ENCODE results near the gene PPP3CA.
A peak's percentile ranks its signal among the peaks of the same experiment; 100 is the strongest.

Gene PPP3CA

DNA sequence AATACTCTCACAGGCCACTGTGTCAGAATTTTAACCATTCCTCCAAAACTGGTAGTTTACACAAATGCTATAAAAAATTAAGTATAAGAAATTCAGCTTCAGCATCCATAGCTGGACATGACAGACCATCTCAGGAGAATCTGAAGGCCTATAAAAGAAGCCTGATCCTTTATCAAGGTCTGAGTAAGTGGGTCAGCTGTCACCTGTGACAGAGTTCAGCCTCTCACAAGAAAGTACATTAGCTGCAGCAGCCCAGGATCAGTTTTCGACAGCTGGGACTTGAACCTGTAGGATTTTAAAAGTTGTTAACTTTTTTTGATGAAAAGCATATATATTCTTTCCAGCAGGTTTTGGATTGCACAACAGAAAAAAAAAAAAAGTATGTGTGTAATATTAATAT lies 60.7 kb downstream of the PPP3CA start:
- DNase-seq = no peak

DNA sequence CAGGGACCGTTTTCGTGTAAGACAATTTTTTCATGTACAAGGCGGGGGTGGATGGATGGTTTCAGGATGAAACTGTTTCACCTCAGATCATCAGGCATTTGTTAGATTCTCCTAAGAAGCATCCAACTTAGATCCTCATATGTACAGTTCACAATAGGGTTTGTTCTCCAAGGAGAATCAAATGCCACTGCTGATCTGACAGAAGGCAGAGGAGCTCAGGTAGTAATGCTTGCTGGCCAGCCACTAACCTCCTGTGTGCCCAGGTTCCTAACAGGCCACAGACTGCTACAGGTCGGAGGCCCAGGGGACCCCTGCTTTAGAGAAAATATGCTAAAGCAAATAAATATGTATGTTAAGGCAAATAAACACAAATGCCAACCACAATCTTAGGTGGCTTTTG lies 61.3 kb downstream of the PPP3CA start:
- no peak for DNase-seq

DNA sequence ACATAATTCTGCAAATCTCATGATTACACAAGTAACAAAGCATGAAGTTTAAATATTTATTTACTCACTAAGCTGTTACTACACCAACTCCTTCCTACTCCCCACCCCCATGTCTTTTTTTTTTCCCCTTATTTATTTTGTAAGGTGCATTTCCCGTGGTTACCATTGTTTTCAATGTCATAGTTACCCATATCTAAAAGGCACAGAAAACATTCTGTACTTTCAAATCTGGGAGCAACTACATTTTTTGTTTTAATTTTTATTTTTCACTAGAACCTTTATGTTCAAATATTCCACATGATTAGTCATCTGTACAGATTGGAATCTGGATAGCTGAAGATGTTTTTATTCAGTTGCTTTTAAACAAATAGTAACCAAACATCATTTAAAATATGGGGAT lies 62.8 kb downstream of the PPP3CA start:
- DNase-seq = no peak

DNA sequence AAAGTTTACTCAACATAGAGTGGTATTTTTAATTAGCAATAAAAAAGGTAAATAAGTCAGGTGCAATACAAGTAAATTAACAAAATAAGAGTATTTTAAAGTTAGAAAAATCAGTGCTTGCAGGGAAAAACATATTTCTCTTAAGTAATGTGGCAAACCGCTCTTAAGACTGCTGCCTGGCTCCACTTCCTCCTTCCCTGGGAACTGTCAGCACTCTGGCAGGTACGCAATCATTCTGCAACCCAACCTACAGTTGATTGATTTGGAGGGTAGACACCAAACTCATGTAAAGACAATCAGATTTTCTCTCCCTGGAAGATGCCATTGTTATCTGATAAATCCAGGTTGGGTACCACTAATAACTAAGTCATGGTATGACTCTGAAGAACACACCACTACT lies 63.9 kb downstream of the PPP3CA start:
- DNase-seq = no peak

DNA sequence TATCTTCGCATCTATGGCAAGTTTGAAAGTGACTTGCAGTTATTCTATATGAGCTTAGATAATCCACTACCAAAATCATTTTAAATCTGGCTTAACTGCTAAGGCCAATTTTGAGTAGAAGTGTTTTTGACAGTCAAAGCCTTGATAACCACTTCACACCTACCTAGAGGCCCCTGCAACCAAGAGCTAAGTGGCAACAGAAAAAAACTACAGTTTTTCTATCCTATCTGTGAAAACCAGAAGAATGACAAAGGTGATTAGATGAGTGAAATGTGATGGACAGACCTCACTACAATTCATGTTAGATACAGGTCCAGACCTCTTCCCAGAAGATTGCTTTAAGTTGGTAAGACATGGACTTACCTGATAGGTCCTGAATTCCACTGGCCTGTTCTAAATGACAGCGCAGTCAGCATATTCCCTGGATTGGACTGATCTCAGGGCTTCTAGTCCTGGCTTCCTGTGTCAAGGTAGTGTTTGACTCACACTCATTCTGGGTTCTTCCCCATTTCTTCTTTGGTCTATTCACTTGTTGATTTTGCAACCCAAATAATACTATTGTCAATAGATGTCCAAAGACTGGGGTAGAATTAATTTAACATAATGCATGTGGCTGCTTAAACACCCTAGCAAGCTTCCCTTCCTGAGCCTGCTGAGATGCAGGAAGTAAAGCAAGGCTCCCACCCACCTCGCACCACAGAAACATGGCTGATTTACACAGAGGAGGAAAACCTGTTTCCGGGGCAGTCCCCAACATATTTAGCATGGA lies 65.1 kb downstream of the PPP3CA start:
- DNase-seq = no peak

DNA sequence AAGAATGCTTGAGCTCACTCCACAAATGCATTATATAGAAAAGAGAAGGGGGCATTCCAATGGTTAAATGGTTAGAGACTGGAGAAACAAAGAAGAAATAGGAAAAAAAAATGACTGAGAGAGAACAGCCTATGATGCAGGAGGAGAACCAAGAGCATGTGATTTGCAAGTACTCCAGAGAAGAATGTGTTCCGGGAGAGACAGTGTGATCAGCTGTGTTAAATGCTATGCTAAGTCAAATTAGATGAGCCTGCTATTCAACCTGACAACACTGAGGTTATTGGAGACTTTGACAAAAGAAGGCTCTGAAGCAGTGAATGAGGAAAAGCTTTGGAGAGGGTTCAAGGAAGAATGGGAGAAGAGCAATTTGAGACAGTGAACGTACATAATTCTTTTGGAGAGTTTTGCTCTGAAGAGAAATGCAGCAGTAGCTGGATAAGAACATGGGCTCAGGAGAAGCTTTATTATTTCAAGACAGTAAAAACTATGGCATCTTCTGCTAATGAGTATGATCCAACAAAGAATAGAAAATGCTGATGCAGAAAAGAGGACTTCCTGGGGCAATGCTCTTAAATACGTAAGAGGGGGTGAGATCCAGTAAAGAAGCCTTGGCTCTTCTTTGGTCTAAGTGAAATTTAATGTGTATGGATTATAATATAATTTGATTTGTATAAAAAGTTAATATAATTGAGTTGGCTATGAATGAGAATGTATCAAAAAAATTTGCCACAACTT lies 66.3 kb downstream of the PPP3CA start:
- DNase-seq = no peak

DNA sequence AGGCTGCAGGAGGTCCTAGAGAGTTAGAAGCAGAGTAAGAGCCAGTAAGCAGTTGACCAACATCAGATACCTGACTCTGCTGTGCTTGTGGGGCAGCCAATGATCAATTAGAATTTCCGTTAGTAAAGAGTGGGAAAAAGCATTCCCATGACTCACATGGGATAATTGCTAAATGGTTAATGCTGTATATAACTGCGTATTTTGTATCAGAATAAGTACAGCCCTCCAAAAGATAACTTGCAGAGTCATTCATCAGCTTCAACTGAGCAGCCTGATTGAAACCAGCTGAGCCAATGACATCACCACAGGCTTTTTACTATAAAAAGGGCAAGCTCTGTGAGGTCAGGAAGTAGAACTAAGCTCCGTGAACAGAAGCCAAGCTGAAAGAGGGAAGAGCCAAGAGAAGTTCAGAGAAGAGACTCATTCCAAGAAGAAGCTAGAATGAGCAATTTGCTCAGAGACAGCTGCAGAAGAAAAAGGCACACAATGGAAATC lies 67.9 kb downstream of the PPP3CA start:
- DNase-seq = no peak

DNA sequence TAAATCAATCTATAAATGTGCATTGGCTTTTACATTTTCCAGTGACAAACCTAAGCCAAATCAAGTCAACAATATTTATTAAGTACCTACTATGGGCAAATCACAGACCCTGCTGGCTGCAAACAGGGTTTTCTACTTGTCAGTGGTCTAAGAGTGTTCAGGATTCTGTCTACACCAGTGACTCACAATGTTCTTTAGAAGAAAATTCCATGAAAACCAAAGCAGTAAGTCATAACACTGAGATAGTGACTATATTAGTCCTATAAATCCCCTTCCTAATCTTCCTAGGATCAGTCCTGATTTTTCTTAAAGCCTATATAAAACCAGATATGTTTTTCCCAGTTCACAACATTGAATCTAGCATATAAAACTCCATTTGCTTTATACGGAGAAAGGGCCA lies 69.7 kb downstream of the PPP3CA start:
- no peak for DNase-seq

DNA sequence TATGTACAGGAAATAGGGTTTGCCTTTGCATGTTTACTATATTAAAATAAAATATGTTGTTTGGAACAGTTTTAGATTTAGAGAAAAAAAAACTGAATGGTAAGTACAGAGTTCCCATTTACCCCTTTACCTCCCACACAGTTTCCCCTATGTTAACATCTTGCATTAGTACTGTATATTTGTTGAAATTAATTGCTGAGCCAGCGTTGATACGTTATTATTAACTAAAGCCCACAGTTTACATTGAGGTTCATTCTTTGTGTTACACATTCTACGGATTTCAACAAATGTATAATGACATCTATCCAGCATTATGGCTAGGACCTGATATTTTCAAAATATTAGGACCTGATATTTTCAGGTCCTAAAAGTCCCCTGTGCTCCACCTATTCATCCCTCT lies 70.7 kb downstream of the PPP3CA start:
- no peak for DNase-seq

DNA sequence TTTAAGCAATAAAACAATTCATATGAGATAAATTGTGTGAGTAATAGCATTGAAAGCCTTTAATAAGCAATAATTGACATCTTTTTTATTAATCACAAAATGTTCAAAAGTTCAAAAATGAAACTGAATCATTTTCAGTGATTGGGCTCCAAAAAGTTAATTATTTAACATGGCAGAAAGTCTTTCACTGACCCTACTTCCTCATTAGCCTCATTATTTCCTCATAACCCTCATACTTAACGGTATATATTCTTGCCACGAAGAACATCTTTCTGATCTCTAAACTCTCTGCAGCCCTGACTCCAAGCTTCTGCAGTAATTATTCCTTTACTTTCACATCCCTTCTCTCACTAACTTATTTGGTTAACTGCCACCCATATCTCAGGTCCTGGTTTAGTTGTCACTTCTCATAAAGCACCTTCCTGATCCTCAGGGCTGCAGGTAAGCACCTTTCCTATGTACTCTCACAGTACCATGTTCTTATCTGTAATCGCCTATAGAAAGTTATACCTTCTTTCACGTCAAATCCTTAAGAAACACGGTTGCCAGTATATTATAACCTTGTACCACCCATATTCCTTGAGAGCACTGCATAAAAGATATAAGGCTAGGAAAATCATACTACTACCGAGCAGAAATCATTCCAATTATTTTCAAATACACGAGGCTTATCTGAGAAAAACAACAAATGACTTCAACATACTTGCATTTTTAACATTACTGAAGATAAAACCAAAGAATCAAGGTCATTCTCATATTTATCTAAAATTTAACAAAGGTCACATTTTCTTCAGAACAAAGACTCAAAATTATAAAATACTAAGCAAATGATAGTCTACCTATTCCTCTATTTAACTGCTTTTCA lies 72.2 kb downstream of the PPP3CA start:
- DNase-seq = no peak

DNA sequence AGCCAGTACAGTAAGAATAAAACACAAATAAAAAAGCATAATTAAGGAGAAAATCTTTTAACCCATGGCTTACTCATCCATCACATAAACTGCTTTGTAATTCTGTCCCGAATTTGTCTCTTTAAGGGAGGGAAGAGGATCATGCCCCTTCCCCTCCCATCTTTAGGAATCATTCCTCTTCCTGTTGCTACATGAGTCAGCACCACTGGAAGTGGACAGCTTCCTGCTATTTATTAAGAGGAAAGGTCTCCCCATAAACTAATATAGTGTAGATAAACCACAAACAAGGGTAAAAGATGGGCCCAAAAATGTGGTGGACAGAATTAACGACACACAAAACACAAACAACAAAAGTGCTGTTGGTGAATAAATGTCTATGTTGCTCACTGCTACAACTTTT lies 75.8 kb downstream of the PPP3CA start:
- DNase-seq = no peak

DNA sequence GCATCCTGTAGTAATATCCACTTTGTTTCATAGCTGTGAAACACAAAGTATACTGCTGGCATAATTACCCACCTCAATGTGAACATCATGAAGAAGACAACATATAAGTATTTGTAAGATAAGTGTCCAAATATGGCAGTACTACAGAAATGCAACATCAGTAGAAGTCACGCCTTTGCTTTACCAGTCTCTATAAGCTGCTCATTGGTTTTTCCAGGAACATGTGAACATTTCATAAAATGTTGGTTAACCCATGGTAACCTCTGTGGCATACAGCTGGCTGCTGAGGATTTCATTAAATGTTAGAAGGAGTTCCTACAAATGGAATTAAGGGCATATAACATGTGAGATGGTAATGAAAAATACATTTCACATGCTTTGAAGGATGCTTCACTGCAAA lies 77.6 kb downstream of the PPP3CA start:
- no peak for DNase-seq

DNA sequence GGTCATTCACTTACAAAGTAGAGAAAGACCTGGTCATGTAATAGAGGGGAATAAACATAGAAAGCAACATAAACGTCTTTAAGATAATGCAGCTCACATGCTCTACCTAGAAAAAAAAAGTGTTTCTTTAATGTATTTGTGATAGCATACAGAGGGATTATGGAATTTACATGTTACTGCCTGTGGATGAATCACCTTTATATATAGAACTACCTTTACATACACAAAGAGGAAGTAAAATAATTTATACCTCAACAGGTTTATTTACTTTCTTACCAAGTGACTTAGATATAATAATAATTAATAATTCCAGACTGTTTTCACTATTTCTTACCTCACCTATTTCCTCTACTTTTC lies 81.5 kb downstream of the PPP3CA start:
- no peak for DNase-seq

DNA sequence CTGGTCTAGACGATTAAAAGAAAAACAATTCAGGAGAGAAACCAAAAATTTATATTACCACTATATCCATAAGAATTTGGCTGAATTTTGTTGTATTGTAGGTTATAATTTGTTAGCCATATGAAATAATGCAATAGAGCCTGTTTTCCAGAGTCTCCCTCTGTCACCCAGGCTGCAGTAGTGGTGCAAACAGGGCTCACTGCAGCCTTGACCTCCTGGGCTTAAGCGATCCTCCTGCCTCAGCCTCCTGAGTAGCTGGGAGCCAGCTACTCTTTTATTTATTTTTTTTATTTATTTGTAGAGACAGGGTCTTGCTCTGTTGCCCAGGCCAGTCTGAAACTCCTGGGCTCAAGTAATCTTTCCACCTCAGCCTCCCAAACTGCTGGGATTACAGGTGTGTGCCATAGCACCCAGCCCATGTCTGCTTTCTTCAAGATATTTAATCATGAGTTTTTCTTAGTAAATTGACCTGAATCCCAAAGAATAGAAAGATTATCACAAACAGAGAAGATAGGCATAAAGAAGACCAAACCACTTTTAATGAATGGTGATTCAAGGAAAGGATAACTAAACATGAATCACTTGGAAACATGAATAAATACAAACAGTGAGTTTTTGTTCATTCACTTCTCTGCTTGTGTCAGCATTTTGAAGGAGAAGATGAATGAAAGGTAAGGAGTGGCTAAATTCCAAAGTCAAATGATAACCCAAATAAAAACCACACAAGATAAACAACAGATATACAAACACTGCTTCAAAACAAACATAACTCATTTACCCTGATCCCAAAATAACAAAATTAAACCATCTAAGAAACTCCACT lies 82.1 kb downstream of the PPP3CA start:
- no peak for DNase-seq

DNA sequence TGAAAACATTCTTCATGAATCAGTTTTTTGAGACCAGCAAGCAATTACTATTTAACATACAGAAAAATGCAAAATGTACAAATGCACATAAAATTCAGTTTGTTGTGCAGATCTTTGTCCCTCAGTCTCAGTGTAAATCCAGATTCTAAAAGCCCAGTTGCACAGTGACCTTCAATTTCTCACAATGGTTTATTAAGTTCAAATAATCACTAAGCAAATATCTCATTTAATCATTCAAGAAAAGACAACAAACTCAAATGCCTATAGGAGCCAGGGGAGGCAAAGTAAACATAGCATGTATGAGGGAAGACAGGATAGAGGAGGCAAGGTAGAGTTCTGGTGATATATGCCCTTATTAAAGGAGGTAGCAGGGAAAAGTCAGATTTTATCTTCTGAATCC lies 82.8 kb downstream of the PPP3CA start:
- DNase-seq = no peak

DNA sequence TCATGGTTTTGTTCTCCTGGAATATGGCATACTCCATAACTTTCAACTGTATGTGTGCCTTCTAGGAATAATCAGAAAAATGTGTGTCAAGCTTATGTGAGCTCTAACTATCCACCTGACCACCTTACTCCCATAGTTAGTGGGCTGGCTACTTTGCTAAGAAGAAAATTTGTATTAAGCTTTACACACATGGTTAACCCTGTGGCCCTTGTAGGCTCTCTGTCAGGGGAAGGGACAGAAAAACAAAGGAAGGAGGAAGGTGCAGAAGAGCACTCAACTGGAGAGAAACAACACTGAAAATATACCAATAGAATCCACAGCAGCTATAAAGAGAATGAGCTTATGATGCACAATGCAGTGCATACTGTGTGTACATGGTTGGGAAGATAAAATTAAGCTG lies 84.6 kb downstream of the PPP3CA start:
- DNase-seq = no peak

DNA sequence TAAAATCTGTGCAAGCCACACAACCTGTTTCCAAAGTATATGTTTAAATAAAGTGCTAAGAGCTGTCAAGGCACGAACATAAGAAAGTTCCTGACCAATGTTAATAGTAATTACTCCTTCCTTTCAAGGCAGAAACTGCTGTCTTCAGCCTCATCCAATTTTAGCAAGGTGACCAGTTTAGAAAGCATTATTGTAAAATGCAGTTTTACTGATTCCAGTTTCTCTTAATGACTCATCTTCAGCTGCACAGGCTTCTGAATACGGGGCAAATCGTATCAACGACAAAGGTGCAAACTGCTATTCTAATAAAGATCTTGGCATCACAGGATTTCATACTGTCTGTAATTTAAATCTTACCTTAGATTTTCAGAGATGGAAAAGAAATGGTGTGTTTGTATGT lies 87.5 kb downstream of the PPP3CA start:
- no peak for DNase-seq

DNA sequence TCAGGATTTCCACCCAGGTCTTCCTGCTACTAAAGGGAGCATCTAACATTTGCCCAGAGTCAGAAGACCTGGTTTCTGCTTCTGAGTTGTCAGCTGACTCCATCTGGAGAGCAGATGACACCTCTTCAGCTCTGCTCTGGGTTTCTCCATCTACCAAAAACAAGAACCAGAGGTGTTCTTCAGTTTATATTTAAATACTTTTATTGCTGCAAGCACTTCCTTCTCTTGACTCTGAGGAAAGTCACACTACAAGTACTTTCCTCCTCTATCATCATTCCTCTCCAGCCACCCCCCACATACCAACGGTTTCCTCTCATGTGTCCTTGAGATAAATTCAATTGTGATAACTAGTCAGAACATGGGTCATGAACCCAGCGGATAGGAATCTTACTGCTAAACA lies 88.4 kb downstream of the PPP3CA start:
- no peak for DNase-seq

DNA sequence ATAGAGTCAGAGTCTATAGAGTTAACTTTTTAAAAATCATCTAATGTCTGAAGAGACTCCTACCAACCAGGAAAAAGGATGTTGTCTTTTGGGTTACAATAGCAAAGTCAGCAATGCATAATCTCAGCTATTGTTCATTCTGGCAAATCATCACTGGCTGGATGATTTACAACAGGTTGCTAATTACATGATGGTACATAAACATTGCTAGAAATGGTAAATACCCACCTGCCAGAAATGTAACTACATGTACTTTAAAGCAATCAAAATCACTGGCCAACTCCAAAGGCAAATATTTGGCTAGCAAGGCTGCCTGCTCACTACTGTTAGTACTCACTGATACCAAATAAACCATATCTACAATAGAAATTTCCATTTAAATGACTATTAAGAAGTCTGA lies 91.1 kb downstream of the PPP3CA start:
- peak; percentile 88 for DNase-seq

DNA sequence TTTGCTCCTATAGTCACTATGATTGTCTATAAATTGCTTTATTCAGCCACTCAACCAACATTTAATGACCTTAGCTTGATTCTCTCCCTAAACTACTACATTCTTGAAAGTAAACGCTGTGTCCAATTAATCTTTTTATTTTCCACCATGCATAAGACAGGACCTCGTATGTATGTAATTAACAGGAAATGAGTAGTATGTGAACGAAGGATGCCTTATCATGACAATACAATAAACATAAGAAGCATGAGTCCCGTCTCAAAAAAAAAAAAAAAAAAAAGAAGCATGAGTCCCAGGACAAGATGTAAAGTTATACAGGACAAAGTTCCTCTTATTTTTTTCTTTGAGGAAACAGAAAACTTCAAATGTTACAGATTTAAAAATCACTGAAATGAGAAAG lies 92.5 kb downstream of the PPP3CA start:
- no peak for DNase-seq

DNA sequence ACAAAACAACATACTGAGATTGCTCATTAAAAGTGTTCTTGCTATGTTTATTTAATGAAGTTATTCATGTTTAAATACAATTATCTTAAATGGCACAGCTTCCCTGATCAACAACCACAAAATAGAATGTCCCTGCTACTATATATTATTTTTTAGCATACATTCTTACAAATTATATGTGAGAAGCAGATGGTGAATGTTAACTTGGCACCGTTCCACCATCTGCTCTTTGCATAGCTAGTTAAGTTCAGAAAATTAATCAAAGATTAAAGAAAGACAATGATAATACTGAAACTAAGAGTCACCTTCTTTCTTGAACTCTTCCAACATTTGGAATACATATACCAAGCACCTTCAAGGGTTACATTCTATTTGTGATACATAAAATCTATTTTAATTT lies 94.2 kb downstream of the PPP3CA start:
- no peak for DNase-seq

DNA sequence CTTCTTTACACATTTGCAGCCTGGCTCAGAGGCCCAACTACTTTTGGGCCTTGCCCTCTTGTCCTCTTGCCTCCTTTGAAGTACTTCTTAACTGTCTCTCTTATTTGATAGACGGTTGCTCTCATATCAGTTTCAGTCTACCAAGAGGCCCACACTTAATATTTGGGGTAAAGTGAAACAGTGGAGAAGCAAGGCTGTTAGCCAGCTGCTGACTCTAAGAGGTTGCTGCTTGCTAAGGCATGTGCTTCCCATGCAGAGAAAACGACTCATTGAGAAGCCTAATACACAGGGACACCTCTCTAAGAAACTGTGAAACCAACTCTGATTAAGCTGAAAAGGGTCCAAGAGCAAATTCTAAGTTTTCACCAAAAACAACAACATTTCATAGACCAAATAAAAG lies 94.6 kb downstream of the PPP3CA start:
- peak; percentile 18 for DNase-seq

DNA sequence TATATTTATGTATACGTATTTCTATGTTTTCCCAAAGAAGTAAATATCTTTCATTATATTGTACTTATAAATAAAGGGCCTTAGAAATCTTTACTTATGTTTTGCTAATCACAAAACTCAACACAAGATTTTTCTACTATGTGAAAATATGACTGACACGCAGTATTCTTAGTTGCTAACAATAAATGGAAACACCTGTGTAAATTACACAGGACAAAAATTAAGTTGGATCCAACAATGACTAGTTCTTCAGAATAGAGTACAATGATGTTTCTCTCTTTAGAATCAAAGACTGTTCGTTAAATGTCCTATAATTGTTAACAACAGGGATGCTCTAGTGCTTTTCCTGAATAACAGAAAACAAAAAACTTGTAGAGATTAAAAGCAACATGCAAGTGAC lies 96.1 kb downstream of the PPP3CA start:
- no peak for DNase-seq
